GM21717 (cell line): ENCODE data around the gene ZFHX3.
"Not testable (repeated sequence)": the region's sequence is repeated elsewhere in the genome, so short reads cannot be mapped to it uniquely, and the experiment has no call there.

Experiments used
- ATAC-seq: cut with Tn5 transposase; IDR thresholded peaks from one replicate; pipeline ENCODE4 v1.9.1; 2021; ENCODE audit warnings: mild to moderate bottlenecking, moderate library complexity; ENCODE audit not compliant: unreplicated experiment

ZFHX3 gene

GRCh38 chr16:73047536-73048291, at the start of gene ZFHX3:
ZFHX3 (minus strand) TSS chr16:73048128; CDS start chr16:72960145, 87,983 bp downstream.
- peak; percentile 71 for ATAC-seq

DNA sequence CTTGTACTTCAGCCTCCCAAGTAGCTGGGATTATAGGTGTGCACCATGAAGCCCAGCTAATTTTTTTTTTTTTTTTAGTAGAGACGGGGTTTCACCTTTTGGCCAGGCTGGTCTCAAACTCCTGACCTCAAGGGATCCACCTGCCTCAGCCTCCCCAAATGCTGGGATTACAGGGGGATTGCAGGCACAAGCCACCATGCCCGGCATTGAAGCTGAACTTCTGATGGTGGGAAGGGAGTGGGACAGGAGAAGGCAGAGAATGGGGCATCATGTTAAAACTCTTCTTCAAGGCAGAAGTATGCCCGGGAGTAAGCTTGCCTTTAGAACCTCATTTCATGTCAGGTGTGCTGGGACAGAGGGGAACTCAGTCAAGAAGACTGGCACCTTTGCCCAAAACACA, 48.6 kb upstream of the ZFHX3 start:
- ATAC-seq = no peak

- no peak for ATAC-seq
Observed at GRCh38 chr16:73095885-73096421, 48.0 kb upstream of the ZFHX3 start.

DNA sequence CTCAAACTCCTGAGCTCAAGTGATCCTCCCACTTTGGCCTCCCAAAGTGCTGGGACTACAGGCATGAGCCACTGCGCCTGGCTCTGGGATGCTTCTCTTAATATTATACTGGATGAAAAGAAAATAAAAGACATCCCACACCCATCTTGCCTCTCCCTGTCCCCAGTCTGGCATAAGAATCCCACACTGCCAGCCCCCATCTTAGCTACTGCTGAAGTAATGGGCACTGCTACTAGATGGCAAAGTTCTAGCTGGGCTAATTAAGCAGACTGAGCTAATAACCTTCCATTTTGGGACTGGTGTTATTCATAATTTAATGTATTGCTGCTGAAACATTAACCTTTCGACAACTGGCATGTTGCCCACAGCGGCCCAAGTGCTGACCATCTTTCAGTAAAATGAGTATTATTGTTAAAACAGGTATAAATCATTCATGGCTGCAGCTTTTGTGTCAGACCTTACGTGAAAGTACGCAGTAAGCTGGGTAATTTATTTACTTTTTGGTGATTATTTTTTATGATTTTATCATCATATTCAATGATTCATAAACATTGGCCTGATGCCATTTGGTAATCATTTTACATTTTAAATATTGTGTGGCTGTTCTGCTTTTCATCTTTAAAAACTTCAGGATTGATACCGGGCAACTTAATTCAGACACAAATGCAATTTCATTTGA, 47.4 kb upstream of the ZFHX3 start:
- no peak for ATAC-seq

DNA sequence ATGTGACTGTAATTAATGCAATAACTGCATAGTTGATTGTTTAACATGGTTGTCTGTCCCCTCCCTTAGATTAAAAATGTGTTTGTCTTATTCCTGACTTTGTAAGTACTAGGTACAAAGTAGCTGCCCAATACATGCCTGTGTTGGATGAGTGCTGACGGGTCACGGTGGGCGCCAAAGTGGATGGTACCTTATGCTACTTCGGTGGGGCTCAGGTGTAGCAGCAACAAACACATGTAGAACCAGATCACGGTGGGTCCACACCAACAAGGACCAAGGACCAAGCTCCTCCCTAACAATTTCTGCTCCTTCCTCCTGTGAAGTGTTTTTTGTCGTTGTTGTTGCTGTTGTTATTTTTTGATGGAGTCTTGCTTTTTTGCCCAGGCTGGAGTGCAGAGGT, 46.4 kb upstream of the ZFHX3 start:
- no peak for ATAC-seq

- no peak for ATAC-seq
Observed at GRCh38 chr16:73093146-73094144, 45.5 kb upstream of the ZFHX3 start.

DNA sequence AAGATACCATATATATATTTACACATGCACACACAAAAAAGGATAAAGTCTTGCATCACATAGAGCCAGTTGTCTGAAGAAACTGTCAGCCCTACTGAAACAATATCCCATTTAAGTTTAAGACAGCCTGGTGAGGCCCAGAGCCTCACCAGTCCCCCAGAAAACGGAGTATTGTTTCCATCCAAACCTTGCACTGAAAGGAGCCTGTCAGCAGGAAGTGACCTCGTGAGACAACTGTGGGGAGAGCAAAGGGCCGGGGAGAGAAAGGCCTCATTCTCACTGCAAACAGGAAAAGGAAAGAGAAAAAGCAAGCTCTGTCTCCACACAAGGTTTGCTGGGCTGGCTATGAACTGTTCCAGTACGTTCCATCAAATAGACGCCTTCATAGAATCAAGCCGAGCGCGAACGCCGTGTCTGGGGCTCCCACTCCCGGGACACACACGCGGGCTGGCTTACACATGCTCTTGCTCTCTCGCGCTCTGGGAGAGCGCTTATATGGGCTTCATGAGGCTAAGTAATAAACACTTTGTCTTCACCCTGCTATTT, 44.4 kb upstream of the ZFHX3 start:
- no peak for ATAC-seq

- no peak for ATAC-seq
Observed at GRCh38 chr16:73091174-73091573, 43.2 kb upstream of the ZFHX3 start.

- ATAC-seq = no peak
Observed at GRCh38 chr16:73089420-73089819, 41.5 kb upstream of the ZFHX3 start.

DNA sequence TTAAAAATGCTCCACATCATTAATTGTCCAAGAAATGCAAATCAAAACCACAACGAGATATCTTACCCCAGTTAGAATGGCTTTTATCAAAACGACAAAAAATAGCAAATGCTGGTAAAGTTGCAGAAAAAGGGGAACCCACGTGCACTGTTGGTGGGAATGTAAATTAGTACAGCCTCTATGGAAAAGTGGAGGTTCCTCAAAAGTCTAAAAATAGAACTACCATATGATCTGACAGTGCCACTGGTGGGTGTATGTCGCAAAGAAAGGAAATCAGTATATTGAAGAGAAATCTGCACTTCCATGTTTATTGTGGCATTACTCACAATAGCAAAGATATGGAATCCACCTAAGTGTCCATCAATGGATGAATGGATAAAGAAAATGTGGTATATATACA, 38.2 kb upstream of the ZFHX3 start:
- ATAC-seq = no peak

GRCh38 chr16:73083271-73083670, 35.3 kb upstream of the ZFHX3 start:
- no peak for ATAC-seq

- ATAC-seq = not testable (repeated sequence)
Observed at GRCh38 chr16:73082634-73083051, 34.7 kb upstream of the ZFHX3 start.

DNA sequence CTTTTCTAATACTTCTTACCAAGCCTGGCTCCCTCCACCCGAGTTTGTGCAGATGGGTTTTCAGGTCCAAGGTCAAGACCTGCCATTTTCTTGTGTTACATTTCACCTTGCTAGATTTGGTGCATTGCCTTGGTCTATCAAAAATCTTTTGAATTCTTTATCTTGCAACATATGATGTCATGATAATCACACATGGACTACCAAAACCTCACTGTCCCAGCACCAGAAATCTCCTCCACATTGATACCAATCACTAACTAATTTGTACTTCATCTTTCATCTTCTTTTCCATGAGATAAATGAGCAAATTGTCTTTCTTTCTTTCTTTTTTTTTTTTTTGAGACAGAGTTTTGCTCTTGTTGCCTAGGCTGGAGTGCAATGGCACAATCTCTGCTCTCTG, 33.0 kb upstream of the ZFHX3 start:
- ATAC-seq = no peak

GRCh38 chr16:73076324-73076810, 28.4 kb upstream of the ZFHX3 start:
- no peak for ATAC-seq

DNA sequence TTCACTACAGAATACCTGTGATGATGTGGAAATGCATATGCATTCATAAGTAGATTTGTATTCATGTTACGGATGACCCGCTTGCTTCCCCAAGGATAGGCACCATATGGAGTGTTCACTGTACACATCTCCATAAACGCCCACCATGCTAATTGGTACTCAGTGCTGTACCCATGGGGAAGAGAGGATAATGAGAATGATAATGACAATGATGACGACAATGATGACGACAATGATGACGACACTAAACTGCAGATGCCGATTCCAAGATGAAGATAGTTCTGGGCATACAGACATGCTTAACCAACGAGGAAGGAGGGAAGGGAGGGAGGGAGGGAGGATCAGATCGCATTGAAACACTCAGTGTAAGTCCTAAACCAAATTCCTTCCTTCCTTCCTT, 26.5 kb upstream of the ZFHX3 start:
- no peak for ATAC-seq

GRCh38 chr16:73072051-73072450, 24.1 kb upstream of the ZFHX3 start:
- ATAC-seq = not testable (repeated sequence)

DNA sequence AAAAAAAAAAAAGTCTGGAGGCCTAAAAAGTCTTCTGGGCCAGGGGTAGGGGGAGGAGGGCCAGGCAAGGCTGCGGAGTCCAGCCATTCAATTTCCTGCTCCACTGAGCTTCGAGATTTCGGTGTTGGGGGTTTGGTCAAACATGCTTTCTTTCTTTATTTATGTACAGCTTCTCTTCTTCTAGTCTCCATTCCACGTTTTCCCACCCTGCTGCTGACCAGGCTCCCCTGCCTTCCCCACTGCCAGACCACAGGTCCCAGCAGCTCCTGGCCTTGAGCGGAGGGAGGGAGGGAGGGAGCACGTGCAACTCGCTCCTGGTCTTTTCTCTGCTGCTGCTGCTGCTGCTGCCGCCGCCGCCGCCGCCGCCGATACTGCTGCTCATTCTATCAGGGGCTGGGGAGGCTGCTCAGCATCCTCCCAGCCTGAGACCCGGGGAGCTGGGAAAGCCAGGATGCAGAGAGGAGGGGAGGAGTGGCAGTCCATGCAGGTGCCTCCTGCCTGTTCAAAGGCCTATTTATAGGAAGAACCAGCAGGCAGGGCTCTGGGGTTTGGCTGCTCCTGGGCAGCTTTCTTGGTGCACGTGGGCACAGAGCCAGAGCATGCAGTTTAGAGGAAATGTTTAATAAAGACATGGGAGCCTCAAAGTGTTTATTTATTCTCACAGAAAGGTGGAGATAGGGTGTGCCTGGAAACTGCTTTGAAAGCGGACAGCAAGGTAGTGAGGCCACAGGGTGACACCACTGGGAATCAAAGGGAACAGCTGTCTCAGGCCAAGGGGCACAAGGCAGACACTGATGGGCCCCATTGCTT, 23.4 kb upstream of the ZFHX3 start:
- no peak for ATAC-seq

DNA sequence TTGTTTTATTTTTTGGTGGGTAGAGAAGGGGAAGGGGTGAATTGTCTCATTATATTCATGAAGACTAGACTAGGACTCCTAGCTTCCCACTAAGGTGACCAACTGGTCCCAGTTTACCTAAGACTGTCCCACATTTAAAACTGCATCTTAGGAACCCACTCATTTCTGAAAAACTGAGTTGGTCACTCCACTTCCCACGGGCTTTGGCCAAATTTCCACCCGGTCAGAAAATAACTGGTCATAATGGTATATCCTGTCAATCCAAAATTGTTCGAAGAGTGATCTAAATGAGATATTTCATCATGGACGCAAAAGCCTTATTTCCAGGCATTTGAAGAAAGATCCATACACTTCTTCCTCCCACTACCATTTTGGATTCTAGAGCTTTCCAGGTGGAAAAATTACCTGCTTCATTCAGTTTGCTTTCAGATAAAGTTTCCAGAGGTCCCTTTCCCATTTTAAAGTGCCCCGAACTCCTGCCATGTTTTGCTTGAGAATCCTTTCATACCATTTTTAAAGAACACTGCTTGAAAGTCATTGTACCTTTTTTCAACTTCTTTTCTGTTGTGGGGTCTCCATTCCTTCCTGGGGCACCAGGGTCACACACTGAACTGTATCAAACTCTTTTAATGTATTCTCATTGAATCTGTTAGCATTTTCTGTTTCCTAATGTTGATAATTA, 21.8 kb upstream of the ZFHX3 start:
- ATAC-seq = no peak
